CD4-positive, alpha-beta T cell treated with Interleukin-4 for 1 hour (primary cell): ENCODE measurements around the gene IQCE.
"Not testable (repeated sequence)": the region's sequence is repeated elsewhere in the genome, so short reads cannot be mapped to it uniquely, and the experiment has no call there.

Source experiments
- DNase-seq, 2 donors: peaks; one replicate each; pipeline ENCODE4 v3.0.0-alpha.2; 2020 to 2022

The IQCE gene

GRCh38 chr7:2582006-2582735 is 23.4 kb downstream of the IQCE start:
- no peak for DNase-seq

- no peak for DNase-seq
Observed at GRCh38 chr7:2583798-2584580, 25.2 kb downstream of the IQCE start.

- DNase-seq, result no peak
Observed at GRCh38 chr7:2585446-2585845, 26.7 kb downstream of the IQCE start.

GRCh38 chr7:2586326-2587020 is 27.7 kb downstream of the IQCE start:
- no peak for DNase-seq

GRCh38 chr7:2587134-2587533 is 28.4 kb downstream of the IQCE start:
- DNase-seq, result no peak

GRCh38 chr7:2587778-2588177 is 29.0 kb downstream of the IQCE start:
- no peak for DNase-seq

GRCh38 chr7:2589341-2589740 is 30.6 kb downstream of the IQCE start:
- DNase-seq, result no peak

GRCh38 chr7:2589941-2590340 is 31.2 kb downstream of the IQCE start:
- not testable (repeated sequence) for DNase-seq

GRCh38 chr7:2592375-2592865 is 33.6 kb downstream of the IQCE start:
- no peak for DNase-seq

GRCh38 chr7:2593036-2593727 is 34.4 kb downstream of the IQCE start:
- DNase-seq, result no peak

GRCh38 chr7:2594599-2594998 is 35.8 kb downstream of the IQCE start:
- DNase-seq, result no peak

GRCh38 chr7:2595258-2595860 is 36.6 kb downstream of the IQCE start:
- no peak for DNase-seq

GRCh38 chr7:2596464-2597272 is 37.9 kb downstream of the IQCE start:
- no peak for DNase-seq

- no peak for DNase-seq
Observed at GRCh38 chr7:2597273-2597640, 38.5 kb downstream of the IQCE start.

GRCh38 chr7:2598154-2598823 is 39.5 kb downstream of the IQCE start:
- no peak for DNase-seq

- no peak for DNase-seq
Observed at GRCh38 chr7:2601065-2601464, 42.3 kb downstream of the IQCE start.

- DNase-seq, result no peak
Observed at GRCh38 chr7:2601907-2602306, 43.1 kb downstream of the IQCE start.

GRCh38 chr7:2602406-2603043 is 43.7 kb downstream of the IQCE start:
- DNase-seq, result peak in 1 of 2 donors; percentile 20

- DNase-seq, result no peak
Observed at GRCh38 chr7:2603044-2603965, 44.5 kb downstream of the IQCE start.
